GM18520 (cell line): ENCODE measurements around the gene POLR2H.

Experiments used
- ATAC-seq: cut with Tn5 transposase; IDR thresholded peaks from one replicate; pipeline ENCODE4 v1.9.1; 2021; ENCODE audit not compliant: unreplicated experiment

The POLR2H gene

GRCh38 chr3:184386047-184386806, 24.7 kb downstream of the POLR2H start:
- no peak for ATAC-seq

- no peak for ATAC-seq
Measured at GRCh38 chr3:184387174-184387714, 25.7 kb downstream of the POLR2H start.

- ATAC-seq = no peak
Measured at GRCh38 chr3:184388164-184388935, 26.8 kb downstream of the POLR2H start.

DNA sequence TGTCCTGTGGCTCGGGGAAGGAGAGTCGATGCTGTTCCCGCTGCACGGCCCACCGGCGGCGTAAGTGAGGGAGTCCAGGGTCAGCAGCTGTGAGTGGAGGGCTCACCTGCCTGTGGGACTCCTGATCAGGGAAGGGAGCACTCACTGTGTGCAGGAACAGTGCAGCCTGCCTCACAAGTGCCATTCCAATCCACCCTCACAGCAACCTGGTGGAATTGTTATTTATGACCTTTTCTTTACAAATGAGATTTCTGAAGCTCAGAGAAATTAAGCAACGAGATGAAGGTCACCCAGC, 27.4 kb downstream of the POLR2H start:
- ATAC-seq = no peak

DNA sequence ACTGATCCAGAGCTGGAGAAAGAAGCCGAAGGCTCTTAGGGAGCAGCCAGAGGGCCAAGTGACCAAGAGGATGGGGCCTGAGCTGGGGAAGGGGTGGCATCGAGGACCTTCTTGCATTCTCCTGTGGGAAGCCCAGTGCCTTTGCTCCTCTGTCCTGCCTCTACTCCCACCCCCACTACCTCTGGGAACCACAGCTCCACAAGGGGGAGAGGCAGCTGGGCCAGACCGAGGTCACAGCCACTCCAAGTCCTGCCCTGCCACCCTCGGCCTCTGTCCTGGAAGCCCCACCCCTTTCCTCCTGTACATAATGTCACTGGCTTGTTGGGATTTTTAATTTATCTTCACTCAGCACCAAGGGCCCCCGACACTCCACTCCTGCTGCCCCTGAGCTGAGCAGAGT, 27.9 kb downstream of the POLR2H start:
- no peak for ATAC-seq

DNA sequence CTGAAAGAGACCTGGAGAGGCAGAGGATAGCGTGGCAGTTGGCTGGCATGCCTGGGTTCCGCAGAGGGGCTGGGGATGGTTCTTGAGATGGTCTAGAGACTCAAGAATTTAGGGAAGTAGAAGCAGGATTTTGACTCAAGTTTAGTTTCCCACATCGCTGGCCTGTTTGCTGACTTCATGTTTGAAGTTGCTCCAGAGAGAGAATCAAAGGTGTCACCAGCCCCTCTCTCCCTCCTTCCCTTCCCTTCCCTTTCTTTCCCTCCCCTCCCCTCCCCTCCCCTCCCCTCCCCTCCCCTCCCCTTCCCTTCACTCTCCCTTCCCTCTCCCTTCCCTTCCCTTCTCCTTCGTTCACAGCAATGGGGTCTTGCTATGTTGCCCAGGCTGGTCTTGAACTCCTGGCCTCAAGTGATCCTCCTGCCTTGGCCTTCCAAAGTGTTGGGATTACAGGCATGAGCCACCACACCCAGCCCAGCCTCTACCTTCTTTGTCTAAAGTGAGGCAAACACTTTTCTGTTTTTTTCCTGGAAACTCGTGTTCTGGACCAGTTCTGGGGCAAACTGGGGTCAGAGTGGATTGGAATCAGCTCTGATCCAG, 28.5 kb downstream of the POLR2H start:
- no peak for ATAC-seq

- no peak for ATAC-seq
Measured at GRCh38 chr3:184391266-184391665, 29.8 kb downstream of the POLR2H start.

GRCh38 chr3:184395320-184395660, 33.8 kb downstream of the POLR2H start:
- no peak for ATAC-seq

DNA sequence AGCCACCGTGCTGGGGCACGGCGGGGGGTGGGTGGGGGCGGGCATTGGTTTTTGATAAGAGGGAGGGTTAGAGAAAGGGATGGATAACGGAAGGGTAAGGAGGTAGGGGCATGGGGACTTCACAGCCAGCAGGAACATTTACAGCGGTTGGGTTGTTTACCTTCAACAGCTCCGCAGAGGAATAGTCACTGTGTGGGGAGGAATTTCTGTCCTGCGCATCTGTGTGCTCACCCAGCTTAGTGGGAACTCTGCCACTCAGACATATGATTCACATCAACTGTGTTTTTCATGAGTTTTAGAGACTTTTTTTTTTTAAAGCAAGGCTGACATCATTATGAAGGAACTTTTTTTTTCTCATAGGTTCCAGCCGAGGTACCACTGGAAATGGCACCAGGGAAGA, 37.9 kb downstream of the POLR2H start:
- ATAC-seq = no peak

DNA sequence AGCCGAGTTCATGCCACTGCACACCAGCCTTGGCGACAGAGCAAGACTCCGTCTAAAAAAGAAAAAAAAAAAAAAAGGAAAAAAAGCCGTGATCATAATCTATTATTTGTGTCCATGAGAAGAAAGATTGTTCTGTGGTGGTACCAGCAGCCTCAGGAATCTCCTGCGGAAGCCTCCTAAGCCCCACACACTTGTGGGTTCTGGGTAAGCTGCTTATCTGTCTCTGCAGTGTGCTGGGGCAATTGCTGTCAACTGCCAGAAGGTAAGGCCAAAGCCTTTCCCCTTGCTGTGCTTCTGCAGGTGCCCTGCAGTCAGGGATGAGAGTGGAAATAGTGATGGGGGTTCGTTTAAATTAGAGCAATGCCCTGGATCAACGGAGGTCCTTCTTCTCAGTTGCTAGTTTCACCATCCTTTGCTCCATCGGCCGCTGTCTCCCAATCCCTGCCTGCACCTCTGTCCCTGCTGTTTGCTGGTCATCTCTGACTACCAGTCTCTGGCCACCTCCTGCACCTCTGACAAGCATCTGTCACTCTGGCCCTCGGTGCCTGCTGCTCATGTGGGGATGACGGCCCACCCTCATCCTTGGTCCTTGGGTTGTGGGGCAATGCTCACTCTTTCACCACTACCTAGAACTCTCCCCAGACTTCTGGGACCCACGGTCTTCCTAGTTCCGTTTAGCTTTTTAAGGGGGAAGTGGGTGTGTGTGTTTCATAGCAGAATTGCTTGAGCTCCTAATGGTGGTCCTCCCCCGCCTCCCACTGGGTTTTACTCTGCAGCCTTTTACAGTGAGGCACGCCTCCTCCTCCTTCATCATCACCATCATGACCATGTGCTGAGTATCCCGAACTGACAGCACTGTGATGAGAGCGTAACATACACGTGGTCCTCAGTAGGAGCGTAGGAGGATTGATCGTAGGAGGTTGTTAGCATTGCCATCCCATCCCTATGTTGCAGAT, 43.8 kb downstream of the POLR2H start:
- ATAC-seq = no peak

- ATAC-seq = no peak
Measured at GRCh38 chr3:184409331-184409926, 47.9 kb downstream of the POLR2H start.

- ATAC-seq = no peak
Measured at GRCh38 chr3:184409946-184410500, 48.5 kb downstream of the POLR2H start.

GRCh38 chr3:184414418-184415202, 53.1 kb downstream of the POLR2H start:
- ATAC-seq = no peak

DNA sequence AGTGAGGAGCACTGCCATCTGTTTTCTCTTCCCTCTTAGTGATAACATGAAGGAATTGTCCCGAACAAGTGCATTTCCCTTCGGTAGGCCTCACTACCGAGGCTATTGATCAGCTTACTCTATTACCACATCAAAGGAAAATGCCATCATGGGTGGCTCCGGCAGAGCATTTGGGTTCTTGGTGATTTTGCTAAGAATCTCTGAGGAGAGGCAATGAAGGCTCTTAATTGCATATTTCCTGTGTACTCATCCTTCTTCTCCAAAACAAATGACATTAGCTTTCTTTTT, 53.6 kb downstream of the POLR2H start:
- ATAC-seq = no peak

DNA sequence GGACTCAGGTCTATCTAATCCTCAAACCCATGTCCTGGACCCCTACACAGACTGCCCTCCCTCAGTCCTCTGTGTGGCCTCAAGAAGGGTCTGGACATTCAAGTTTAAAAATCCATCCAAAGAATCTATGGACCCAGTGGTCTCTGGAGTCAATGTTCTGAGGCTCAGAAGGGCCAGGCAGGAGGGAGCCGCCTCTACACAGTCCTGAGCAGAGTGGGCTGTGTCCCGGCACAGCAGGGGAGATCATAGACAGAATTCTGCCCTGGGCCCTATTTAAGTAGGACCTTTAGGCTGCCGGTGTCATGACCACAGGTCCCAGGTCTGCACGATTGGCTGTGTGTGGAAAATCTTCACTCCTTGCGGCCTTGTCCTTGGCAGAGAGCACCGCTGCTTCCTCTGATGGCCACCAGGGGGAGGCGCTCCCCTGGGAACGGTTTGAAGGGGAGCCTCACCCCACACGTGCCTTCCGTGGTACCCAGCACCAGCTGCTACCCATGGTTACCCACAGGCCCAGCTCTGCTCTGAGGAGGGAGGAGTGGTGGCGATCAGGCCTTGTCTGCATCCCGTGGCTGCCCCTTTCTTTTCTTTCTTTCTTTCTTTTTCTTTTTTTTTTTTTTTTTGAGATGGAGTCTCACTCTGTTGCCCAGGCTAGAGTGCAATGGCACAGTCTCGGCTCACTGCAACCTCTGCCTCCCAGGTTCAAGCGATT, 56.3 kb downstream of the POLR2H start:
- no peak for ATAC-seq
